RWPE1 (cell line): ENCODE data around the gene FOXC2.

Source experiments
- CTCF ChIA-PET: fragments of 350-600 bp; sonication (Branson Sonifier 250); formaldehyde crosslinking; extraction: SDS; loops from one replicate; lab custom pipeline; 2021; lab: Yijun Ruan, JAX
- POLR2A ChIA-PET: fragments of 400-600 bp; formaldehyde crosslinking; extraction: SDS; loops from one replicate; lab custom pipeline; 2020; ENCODE audit warnings: antibody characterized with exemption; ENCODE audit not compliant: low non-redundant PET; lab: Yijun Ruan, JAX
- DNase-seq: peaks from one replicate; pipeline ENCODE4 v3.0.0; 2012; ENCODE audit warnings: low spot score
- H3K27ac ChIP-seq: fragments of 450-650 bp; 2 replicates; pipeline ENCODE4 v1.5.1; 2017
- CTCF ChIP-seq: fragments of 450-650 bp; conservative IDR thresholded peaks from 2 replicates; pipeline ENCODE4 v1.5.1; 2017; ENCODE audit warnings: low read depth, mild to moderate bottlenecking

FOXC2 gene

GRCh38 chr16:86609661-86610060 lies 43.0 kb downstream of the FOXC2 start:
- TF ChIP-seq CTCF, result no peak
- H3K27ac ChIP-seq, result no peak overlapping the region
- CTCF ChIA-PET, result no interaction called here
- no peak for DNase-seq
- POLR2A ChIA-PET, result no interaction called here

- POLR2A ChIA-PET, result no interaction called here
Observed at GRCh38 chr16:86610779-86611524, 44.3 kb downstream of the FOXC2 start.

GRCh38 chr16:86611525-86611855 lies 44.9 kb downstream of the FOXC2 start:
- no peak overlapping the region for H3K27ac ChIP-seq
- no peak for DNase-seq
- no peak for TF ChIP-seq CTCF
- POLR2A ChIA-PET, result no interaction called here
- CTCF ChIA-PET, result no interaction called here

More at GRCh38 chr16:86610779-86611524, 44.3 kb downstream of the FOXC2 start:
- no peak for DNase-seq
- H3K27ac ChIP-seq, result no peak overlapping the region
- CTCF ChIA-PET, result no interaction called here
- TF ChIP-seq CTCF, result no peak

- POLR2A ChIA-PET, result no interaction called here
- no peak for DNase-seq
- no peak for TF ChIP-seq CTCF
Observed at GRCh38 chr16:86611941-86612340, 45.3 kb downstream of the FOXC2 start.

DNA sequence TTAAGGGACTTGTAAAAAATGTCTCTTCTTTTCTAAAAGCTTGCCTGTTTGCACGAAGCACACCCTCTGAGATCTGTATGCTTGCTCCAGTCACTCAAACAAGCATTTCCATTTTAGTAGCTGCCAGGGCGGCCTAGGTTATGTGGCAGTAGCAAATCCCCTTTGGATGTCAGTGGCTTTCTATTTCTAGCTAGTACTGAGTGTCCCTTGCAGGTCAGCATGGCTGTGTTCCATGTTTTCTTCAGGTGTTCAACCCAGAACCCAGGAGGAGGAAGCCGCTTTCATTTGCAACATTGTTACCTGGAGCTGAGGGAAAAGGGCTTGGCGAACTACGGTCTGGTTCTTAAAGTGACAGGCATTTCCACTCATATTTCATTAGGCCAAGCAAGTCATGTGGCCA lies 48.1 kb downstream of the FOXC2 start:
- ChIA-PET CTCF (interaction anchor here (0.6 kb wide), 2 partner anchors 24 to 146 kb away, joined by 3 to 4 read pairs; no protein-coding TSS in a partner anchor), POLR2A (no interaction called here)
- H3K27ac ChIP-seq, result no peak overlapping the region
- no peak for DNase-seq
- no peak for TF ChIP-seq CTCF

More at GRCh38 chr16:86611941-86612340, 45.3 kb downstream of the FOXC2 start:
- CTCF ChIA-PET, result no interaction called here
- no peak overlapping the region for H3K27ac ChIP-seq

DNA sequence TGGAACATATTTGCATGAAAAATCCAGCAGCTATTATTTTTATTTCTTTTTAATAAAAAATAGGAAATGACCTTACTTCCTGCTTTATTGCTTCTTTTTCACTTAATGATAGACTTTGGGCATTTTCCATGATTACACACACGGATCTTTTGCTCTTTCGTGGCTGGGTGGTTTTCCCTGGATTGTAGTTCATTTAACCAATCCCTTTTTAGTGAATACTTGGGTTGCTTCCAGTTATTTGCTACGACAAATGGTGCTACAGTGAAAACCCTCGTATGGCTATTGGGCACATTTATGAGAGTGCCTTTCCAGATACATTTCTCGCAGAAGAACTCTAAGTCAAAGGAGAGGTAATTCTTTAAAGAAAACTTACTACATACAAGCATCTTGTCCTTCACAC lies 50.3 kb downstream of the FOXC2 start:
- ChIA-PET CTCF (no interaction called here), POLR2A (no interaction called here)
- no peak overlapping the region for H3K27ac ChIP-seq
- DNase-seq, result no peak
- TF ChIP-seq CTCF, result no peak
